Renal pelvis (tissue), 12 donors: Measurements from ENCODE around the gene LCE3B. TPM values are rescaled to one million over a fixed set of nuclear protein-coding genes. Genes with fewer than 3 reads are reported as not detected.
"Not testable (repeated sequence)": the region's sequence is repeated elsewhere in the genome, so short reads cannot be mapped to it uniquely, and the experiment has no call there.

Experiments
- DNase-seq: peaks from one replicate; pipeline ENCODE4 v3.0.0-alpha.2; 2013
- long read RNA-seq, 16 experiments: transcript quantifications; one replicate each; lab custom pipeline, GENCODE V29; 2026
- polyA plus RNA-seq, 3 donors: library from polyadenylated mRNA; unstranded; fragments of 120-200 nt; gene quantifications; one replicate each; pipeline ENCODE4 v1.2.1, GENCODE V29; 2013; ENCODE audit not compliant: insufficient read length in 3 of 3

The LCE3B gene, protein sequence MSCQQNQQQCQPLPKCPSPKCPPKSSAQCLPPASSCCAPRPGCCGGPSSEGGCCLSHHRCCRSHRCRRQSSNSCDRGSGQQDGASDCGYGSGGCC
- not detected for polyA plus RNA-seq
- long read RNA-seq, donor 1, result 0 reads
- long read RNA-seq, donor 2, result 0 reads
- long read RNA-seq, donor 3, result 0 reads
- long read RNA-seq, donor 4, result 0 reads
- long read RNA-seq, donor 5, result 0 reads
- long read RNA-seq, donor 6, result 0 reads
- long read RNA-seq, donor 7, result 0 reads
- long read RNA-seq, donor 8, result 0 reads
- long read RNA-seq, donor 9, result 0 reads
- long read RNA-seq, donor 10, result 0 reads
- long read RNA-seq, donor 11, result 0 reads
- long read RNA-seq, donor 12, result 0 reads
- long read RNA-seq, donor 13, result 0 reads
- long read RNA-seq, donor 14, result 0 reads
- long read RNA-seq, donor 15, result 0 reads
- long read RNA-seq, donor 16, result 0 reads

- no peak for DNase-seq
Measured at GRCh38 chr1:152613511-152613910, at the start of gene LCE3B. Gene LCE3B, plus strand, starts transcription at chr1:152613811. Its CDS starts 0 bp downstream, at chr1:152613811.

DNA sequence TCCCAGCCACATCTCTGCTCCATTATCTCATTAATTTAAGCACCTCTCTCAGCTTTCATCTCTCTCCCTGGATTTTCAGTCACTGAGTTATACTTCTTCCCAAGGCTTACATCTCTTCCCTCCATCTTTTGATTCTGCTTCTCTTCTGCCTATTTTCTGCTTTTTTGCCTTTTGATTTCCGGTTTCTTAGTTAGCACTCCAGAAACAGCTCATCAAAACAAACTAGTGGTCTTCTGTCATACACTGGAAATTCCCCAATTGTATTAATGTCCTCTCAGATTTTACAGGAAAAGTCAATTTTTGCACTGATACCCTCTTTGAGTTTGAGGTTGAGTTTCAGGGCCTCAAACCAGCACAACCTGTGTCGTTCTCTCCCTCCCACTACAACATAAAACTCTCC, 48.5 kb upstream of the LCE3B start:
- no peak for DNase-seq

DNA sequence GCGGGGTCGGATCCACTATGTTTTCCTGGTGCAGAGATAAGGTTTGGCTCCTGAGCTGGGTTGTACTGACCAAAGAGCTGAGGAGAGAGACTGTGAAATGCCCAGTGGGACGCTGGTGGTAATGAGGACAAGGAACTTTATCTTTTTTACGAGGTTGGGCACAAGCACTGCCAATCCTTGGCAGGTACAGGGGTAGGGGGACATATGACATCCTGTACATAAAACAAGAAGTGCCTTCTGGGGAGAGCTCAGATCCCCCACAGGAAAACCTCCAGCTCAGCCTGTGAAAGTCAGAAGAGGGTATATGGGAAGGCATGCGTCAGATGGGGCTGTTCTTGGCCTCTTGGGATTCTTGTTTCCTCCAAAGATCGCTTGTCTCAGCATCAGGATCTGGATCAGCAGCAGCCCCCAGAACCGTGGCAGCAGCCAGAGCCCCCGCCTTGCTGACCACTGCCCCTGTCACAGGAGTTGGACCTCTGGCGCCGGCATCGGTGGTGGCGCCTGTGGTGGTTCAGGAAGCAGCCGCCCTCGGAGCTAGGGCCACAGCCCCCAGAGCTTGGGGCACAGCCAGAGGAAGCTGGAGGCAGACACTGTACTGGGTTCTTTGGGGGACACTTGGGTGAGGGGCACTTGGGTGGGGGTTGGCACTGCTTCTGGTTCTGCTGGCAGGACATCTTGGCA, 47.9 kb upstream of the LCE3B start:
- DNase-seq, result no peak

GRCh38 chr1:152566681-152567080, 46.9 kb upstream of the LCE3B start, which contains the start of gene LCE3E:
Gene LCE3E, minus strand, starts transcription at chr1:152566780. Its CDS starts 572 bp downstream, at chr1:152566208.
- no peak for DNase-seq

GRCh38 chr1:152577168-152577567, 36.4 kb upstream of the LCE3B start:
- no peak for DNase-seq

DNA sequence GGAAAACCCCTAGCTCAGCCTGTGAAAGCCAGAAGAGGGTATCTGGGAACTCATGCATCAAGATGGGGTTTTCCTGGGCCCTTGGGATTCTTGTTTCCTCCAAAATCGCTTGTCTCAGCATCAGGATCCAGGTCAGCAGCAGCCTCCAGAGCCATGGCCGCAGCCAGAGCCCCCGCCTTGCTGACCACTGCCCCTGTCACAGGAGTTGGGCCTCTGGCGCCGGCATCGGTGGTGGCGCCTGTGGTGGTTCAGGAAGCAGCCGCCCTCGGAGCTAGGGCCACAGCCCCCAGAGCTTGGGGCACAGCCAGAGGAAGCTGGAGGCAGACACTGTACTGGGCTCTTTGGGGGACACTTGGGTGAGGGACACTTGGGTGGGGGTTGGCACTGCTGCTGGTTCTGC, 34.1 kb upstream of the LCE3B start:
- not testable (repeated sequence) for DNase-seq

GRCh38 chr1:152580433-152580832, 33.2 kb upstream of the LCE3B start, which contains the start of gene LCE3D:
Gene LCE3D, minus strand, starts transcription at chr1:152580516. Its CDS starts 580 bp downstream, at chr1:152579936.
- DNase-seq, result no peak

DNA sequence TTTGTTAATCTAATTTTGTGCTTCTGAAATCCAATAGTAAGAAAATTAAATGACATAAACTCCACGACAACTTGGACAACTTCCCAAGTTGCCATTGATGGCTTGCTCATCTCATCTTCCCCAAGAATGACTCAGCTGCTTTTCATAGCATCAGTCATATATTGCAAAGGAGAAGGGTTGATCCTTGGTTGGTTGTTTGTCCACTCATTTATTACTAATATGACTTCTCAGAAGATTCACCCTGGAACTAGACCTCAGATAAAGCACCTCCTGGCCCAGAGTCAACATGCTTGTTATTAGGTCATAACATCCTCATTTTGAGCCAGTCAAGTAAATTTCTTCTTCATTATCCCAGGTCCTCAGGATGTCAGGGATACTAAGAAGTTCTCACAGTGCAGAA, 31.0 kb upstream of the LCE3B start:
- no peak for DNase-seq

DNA sequence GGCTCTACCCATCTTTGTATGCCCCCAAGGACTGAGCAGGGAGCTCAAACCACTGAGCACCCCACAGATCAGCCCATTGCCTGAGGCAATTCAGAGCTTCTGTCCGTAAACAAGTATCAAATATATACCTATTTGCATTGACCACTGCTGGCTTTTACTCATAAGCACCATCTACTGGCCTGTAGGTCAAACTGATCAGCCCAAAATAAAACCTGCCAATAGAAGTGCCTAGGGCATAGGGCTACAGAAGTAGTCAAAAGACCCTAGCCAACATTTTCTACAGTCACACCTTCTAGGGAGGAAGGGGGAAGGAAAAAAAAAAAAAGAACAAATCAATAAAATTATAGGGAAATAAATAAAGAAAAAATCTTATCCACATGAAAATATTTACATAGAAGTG, 28.0 kb upstream of the LCE3B start:
- DNase-seq, result no peak

DNA sequence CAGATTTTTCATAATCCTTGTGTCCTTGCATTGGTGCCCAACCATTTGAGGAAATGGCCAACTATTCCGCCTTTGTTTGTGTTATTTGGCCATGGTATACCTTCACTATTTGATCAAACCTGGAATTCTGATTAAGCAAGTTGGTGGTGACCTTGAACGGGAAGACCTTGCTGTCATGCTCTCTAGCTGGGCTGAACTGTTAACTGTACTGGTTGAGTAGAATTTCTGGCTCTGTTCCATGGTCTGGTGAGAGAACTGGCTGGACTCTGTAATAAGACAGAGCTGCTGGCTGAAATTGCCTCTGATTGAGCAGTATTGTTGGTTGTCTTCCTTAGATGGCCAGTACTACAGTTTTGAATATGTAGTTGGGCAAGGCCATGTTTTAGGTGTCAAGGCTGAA, 16.6 kb upstream of the LCE3B start:
- DNase-seq, result no peak

- no peak for DNase-seq
Measured at GRCh38 chr1:152599934-152600333, 13.7 kb upstream of the LCE3B start, which contains the start of gene LCE3C. Gene LCE3C, plus strand, starts transcription at chr1:152600234. Its CDS starts 498 bp downstream, at chr1:152600732.

DNA sequence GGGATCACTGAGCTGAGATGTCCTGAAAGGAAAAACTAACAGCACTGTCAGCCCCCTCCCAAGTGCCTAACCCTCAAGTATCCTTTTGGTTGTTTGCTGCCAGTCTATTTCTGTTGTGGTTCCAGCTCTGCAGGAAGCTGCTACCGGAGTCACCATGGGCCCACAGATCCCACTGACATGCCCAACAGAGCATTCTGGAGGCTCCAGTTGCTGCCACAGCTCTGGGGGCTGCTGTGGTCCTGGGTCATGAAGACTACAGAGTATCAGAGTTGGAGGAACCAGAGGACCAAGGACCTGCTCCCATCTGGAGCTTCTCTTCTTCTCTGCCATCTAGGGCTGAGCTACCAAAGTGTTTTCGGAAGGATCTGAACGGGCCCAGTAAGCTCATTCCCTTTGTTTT, 8.4 kb downstream of the LCE3B start:
- DNase-seq, result no peak

DNA sequence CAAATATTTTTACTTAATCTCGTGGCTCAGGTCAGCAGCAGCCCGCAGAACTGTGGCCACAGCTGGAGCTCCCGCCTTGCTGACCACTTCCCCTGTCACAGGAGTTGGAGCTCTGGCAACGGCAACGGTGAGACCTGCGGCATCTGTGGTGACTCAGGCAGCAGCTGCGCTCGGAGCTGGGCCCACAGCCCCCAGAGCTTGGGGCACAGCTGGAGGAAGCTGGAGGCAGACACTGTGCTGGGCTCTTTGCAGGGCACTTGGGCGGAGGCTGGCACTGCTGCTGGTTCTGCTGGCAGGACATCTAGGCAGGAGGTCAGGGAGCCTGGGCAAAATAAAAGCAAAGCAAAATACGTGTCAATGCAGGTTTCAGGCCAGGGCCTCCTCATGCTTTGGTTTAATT, 9.2 kb downstream of the LCE3B start, which contains the start of gene LCE3A:
Gene LCE3A (minus strand): TSS at position 301 of the 400 bp plus-strand sequence. CDS start 0 bp downstream, at position 301.
- no peak for DNase-seq

- no peak for DNase-seq
Measured at GRCh38 chr1:152623203-152623844, 9.7 kb downstream of the LCE3B start.

DNA sequence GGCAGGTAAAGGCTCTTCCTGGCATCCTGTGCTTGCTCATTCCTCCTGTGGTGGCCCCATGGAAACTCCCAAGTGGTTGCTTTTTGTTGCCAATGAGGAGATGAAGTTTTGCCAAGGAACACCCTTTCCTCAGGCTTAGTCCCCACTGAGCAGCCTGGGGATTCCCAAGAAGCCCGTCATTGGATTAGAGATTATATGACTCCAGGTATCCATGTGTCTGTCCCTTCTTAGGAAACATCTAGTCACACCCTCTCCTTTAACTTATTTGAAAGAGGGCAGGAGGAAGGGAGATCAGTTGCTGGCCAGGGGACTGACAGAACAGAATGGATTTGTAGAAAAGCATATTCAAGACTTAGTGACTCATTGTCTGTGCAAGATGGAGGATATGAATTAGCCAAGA, 13.1 kb downstream of the LCE3B start:
- DNase-seq, result no peak

- no peak for DNase-seq
Measured at GRCh38 chr1:152630596-152630995, 17.0 kb downstream of the LCE3B start.

- DNase-seq, result no peak
Measured at GRCh38 chr1:152640351-152640750, 26.7 kb downstream of the LCE3B start.

DNA sequence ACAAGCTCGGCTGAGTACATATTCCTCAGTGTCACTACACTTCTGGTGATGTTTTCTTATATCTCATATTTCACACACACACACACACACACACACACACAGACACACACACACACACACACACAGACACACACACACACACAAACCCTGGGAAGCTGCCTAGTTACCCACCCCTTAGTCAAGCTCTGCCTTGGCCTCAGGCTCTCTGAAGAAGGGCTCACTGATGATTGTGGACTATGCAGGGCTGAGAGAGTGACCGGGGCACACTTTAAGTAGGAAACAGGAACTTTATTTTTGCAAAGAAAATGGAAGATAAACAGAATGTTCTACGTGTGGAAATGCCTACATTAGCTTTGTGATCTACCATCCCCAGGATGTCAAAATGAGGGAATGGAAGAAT, 30.3 kb downstream of the LCE3B start:
- no peak for DNase-seq

DNA sequence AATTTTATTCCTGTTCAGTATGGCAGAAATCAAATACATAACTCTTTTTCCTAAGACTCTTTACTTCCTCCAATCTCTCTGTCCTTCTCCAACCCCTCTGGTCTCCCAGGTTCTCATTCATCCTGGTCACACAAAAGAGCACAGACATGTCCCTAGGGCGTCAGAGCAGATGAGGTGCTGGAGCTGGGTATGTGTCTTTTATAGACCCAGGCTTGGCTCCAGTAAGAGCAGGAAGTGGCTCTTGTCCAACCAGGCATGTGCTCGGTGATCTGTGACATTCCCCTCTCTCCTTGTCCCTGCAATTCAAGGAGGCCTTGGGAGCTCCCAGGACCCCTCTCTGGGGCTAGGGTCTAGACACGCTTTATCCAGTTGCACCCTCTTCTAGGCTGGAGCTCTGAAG, 31.5 kb downstream of the LCE3B start:
- no peak for DNase-seq

DNA sequence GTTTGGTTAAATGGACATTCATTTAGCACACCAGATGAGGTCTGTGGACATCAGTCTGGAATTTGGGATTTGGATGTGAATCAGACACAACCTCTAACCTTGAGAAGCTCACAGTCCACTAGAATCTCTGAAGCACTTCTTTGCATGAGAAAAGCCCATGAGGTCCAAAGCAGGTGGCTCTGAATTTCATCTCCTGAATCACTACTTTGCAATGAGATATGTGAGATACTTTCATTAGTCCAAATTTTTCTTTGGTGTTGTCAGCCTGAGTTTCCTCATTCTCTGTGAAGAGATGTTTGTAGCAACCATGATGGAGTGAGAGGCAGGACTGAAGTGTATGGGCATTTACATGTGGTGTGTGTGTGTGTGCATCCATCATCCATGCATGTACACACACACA, 33.0 kb downstream of the LCE3B start:
- DNase-seq, result no peak

DNA sequence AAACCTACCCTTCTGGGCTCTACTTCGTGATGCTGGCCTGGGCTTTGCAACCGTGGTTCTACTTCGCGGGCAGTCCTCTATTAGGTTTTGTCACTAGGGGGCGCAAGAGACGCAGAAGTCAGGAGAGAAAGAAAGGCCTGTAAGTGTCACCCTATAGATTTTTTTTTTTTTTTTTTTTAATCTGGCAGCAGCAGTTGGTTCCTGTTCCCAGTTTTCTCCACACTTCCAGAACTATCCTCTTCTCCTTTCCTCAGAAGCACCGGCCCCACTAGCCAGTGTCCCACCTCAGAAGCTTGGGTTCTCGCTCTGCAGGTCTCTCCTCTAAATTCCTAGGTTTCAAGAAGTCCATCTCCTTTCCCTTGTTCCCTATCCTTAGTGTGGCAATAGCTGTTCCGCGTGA, 40.5 kb downstream of the LCE3B start:
- peak; percentile 48 for DNase-seq

- DNase-seq, result no peak
Measured at GRCh38 chr1:152656459-152656858, 42.8 kb downstream of the LCE3B start.
